ENCODE measurements around the gene CDH4.

The CDH4 gene

GRCh38 chr20:61252601-61253263 is 671 bp downstream of the CDH4 start:
- peak overlapping the region in 1 of 2 donors; percentile 51 for H3K4me3 ChIP-seq (replicated peaks in 1 of 2; ENCODE audit: low read depth in 2 of 2, low read length in 2 of 2)
- peak; percentile 8 to 20 for DNase-seq (ENCODE audit: low read depth in 2 of 2)
- TF ChIP-seq CTCF (IDR thresholded peaks at IDR 0.05; ENCODE audit: low read depth, low read length) = no peak

GRCh38 chr20:61253264-61253639 is 1.2 kb downstream of the CDH4 start:
- peak in 1 of 2 donors; percentile 38 for DNase-seq (ENCODE audit: low read depth in 2 of 2)
- peak overlapping the region in 1 of 2 donors; percentile 51 for H3K4me3 ChIP-seq (replicated peaks in 1 of 2; ENCODE audit: low read depth in 2 of 2, low read length in 2 of 2)
- no peak for TF ChIP-seq CTCF (IDR thresholded peaks at IDR 0.05; ENCODE audit: low read depth, low read length)

- H3K4me3 ChIP-seq (replicated peaks in 1 of 2; ENCODE audit: low read depth in 2 of 2, low read length in 2 of 2) = peak overlapping the region in 1 of 2 donors; percentile 51
- peak in 1 of 2 donors; percentile 22 for DNase-seq (ENCODE audit: low read depth in 2 of 2)
- TF ChIP-seq CTCF (IDR thresholded peaks at IDR 0.05; ENCODE audit: low read depth, low read length) = no peak
Observed at GRCh38 chr20:61253640-61254511, 1.8 kb downstream of the CDH4 start.

- TF ChIP-seq CTCF (IDR thresholded peaks at IDR 0.05; ENCODE audit: low read depth, low read length) = no peak
- DNase-seq (ENCODE audit: low read depth in 2 of 2) = peak in 1 of 2 donors; percentile 64
Observed at GRCh38 chr20:61254881-61255626, 3.0 kb downstream of the CDH4 start.

GRCh38 chr20:61256365-61256764 is 4.3 kb downstream of the CDH4 start:
- no peak for TF ChIP-seq CTCF (IDR thresholded peaks at IDR 0.05; ENCODE audit: low read depth, low read length)
- no peak for DNase-seq (ENCODE audit: low read depth in 2 of 2)
- H3K4me3 ChIP-seq (replicated peaks in 1 of 2; ENCODE audit: low read depth in 2 of 2, low read length in 2 of 2) = no peak overlapping the region

More at GRCh38 chr20:61254881-61255626, 3.0 kb downstream of the CDH4 start:
- H3K4me3 ChIP-seq (replicated peaks in 1 of 2; ENCODE audit: low read depth in 2 of 2, low read length in 2 of 2) = no peak overlapping the region

GRCh38 chr20:61256824-61257223 is 4.8 kb downstream of the CDH4 start:
- DNase-seq (ENCODE audit: low read depth in 2 of 2) = no peak
- no peak for TF ChIP-seq CTCF (IDR thresholded peaks at IDR 0.05; ENCODE audit: low read depth, low read length)
- no peak overlapping the region for H3K4me3 ChIP-seq (replicated peaks in 1 of 2; ENCODE audit: low read depth in 2 of 2, low read length in 2 of 2)
